Fibroblast of lung (primary cell): Measurements from ENCODE around the gene CEP97. TPM values are rescaled to one million over a fixed set of nuclear protein-coding genes. Genes with fewer than 3 reads are reported as not detected.
"Not testable (repeated sequence)": the region's sequence is repeated elsewhere in the genome, so short reads cannot be mapped to it uniquely, and the experiment has no call there.

Experiments
- DNase-seq, 2 donors: peaks; one replicate each; pipeline versions ENCODE4 v3.0.0 to v3.0.0-alpha.2; 2010; ENCODE audit warnings: low read depth in 2 of 2
- H2AFZ ChIP-seq: 2 replicates; pipeline ENCODE4 v1.5.1; 2012; ENCODE audit warnings: low read length, control low read depth, inconsistent platforms
- H3K27ac ChIP-seq: 2 replicates; pipeline ENCODE4 v1.5.1; 2011; ENCODE audit warnings: low read length, control low read depth; ENCODE audit not compliant: insufficient read depth
- H3K27me3 ChIP-seq: 2 replicates; pipeline ENCODE4 v1.5.1; 2011; ENCODE audit warnings: mild to moderate bottlenecking, low read length; ENCODE audit not compliant: control insufficient read depth, insufficient read depth
- H3K36me3 ChIP-seq: 2 replicates; pipeline ENCODE4 v1.5.1; 2011; ENCODE audit warnings: low read length; ENCODE audit not compliant: control insufficient read depth, insufficient read depth
- H3K4me1 ChIP-seq: 2 replicates; pipeline ENCODE4 v1.5.1; 2011; ENCODE audit warnings: low read length; ENCODE audit not compliant: control insufficient read depth, insufficient read depth; ENCODE audit errors: extremely low read depth
- H3K4me2 ChIP-seq: 2 replicates; pipeline ENCODE4 v1.5.1; 2011; ENCODE audit warnings: low read length, control low read depth; ENCODE audit not compliant: insufficient read depth; ENCODE audit errors: extremely low read depth
- H3K4me3 ChIP-seq, 4 experiments: fragments of 200-600 bp in 1 of 4; sonication (generic) in 1 of 4; replicated peaks in 1 of 4; 2 replicates each; pipeline ENCODE4 v1.5.1; 2011 to 2016; ENCODE audit warnings: low read length in 4 of 4, low read depth in 3 of 4, mild to moderate bottlenecking in 3 of 4, control low read depth in 2 of 4, inconsistent platforms in 1 of 4, mixed read lengths in 1 of 4; ENCODE audit not compliant: insufficient read depth in 1 of 4; ENCODE audit errors: control extremely low read depth in 1 of 4
- H3K79me2 ChIP-seq: 2 replicates; pipeline ENCODE4 v1.5.1; 2012; ENCODE audit warnings: mild to moderate bottlenecking, low read length, inconsistent platforms; ENCODE audit not compliant: control insufficient read depth, insufficient read depth
- H3K9ac ChIP-seq: 2 replicates; pipeline ENCODE4 v1.5.1; 2011; ENCODE audit warnings: mild to moderate bottlenecking, low read length, control low read depth; ENCODE audit not compliant: insufficient read depth
- H3K9me3 ChIP-seq: 2 replicates; pipeline ENCODE4 v1.5.1; 2012; ENCODE audit warnings: low read depth, low read length; ENCODE audit not compliant: control insufficient read depth, insufficient read depth
- H4K20me1 ChIP-seq: 2 replicates; pipeline ENCODE4 v1.5.1; 2011; ENCODE audit warnings: low read length; ENCODE audit not compliant: control insufficient read depth, insufficient read depth; ENCODE audit errors: extremely low read depth
- CTCF ChIP-seq, 2 donors: IDR thresholded peaks in 1 of 2; conservative IDR thresholded peaks in 1 of 2; 1 replicate in 1 of 2; 2 replicates in 1 of 2; pipeline ENCODE4 v1.5.1; 2011 to 2012; ENCODE audit warnings: low read length in 2 of 2, control low read depth in 1 of 2, inconsistent platforms in 1 of 2, low read depth in 1 of 2, mild to moderate bottlenecking in 1 of 2
- EZH2 ChIP-seq: IDR thresholded peaks from 2 replicates; pipeline ENCODE4 v1.5.1; 2012; ENCODE audit warnings: low read length, control low read depth, mild to moderate bottlenecking; ENCODE audit errors: missing control alignments
- polyA plus RNA-seq, 2 donors: library from polyadenylated mRNA; depleted of rRNA in 1 of 2; stranded (reverse) in 1 of 2; unstranded in 1 of 2; fragments of >200 nt; gene quantifications; 2 replicates each; pipeline ENCODE4 v1.2.1, GENCODE V29; 2011 to 2012; ENCODE audit warnings: missing spikeins in 1 of 2
- total RNA-seq: library from RNA; depleted of rRNA; stranded (reverse); fragments of >200 nt; gene quantifications from 2 replicates; pipeline ENCODE4 v1.2.1, GENCODE V29; 2014

The CEP97 gene
- total and polyA plus RNA-seq, 2 donors (not counting 1 experiment from before 2014, with no cell fraction given), result 2.0 to 10.1 TPM

- peak overlapping the region; percentile 93 for H3K9ac ChIP-seq
- peak; percentile 95 to 96 for DNase-seq
- H4K20me1 ChIP-seq, result no peaks in the 10 kb centered on the region
- H3K4me3 ChIP-seq, result peak overlapping the region; percentile 94 to 100 (median 99)
- H3K9me3 ChIP-seq, result no peaks in the 10 kb centered on the region
- no peaks in the 10 kb centered on the region for H3K27me3 ChIP-seq
- peak overlapping the region; percentile 94 for H3K4me2 ChIP-seq
- TF ChIP-seq CTCF (conservative IDR thresholded peaks at IDR 0.05 in 1 of 2, IDR thresholded peaks at IDR 0.05 in 1 of 2; ENCODE audit: low read depth in 1 of 2, low read length in 2 of 2), result no peak
- TF ChIP-seq EZH2, result no peak
- H3K27ac ChIP-seq, result peak overlapping the region; percentile 97
- H3K79me2 ChIP-seq, result peaks cover 42% of the 10 kb centered on the region
- peaks cover 6% of the 10 kb centered on the region for H3K4me1 ChIP-seq
- H2AFZ ChIP-seq, result peak overlapping the region; percentile 91
- H3K36me3 ChIP-seq, result peaks cover 7% of the 10 kb centered on the region
These were observed 48.1 kb upstream of the CEP97 start for GRCh38 chr3:101676216-101676764.

DNA sequence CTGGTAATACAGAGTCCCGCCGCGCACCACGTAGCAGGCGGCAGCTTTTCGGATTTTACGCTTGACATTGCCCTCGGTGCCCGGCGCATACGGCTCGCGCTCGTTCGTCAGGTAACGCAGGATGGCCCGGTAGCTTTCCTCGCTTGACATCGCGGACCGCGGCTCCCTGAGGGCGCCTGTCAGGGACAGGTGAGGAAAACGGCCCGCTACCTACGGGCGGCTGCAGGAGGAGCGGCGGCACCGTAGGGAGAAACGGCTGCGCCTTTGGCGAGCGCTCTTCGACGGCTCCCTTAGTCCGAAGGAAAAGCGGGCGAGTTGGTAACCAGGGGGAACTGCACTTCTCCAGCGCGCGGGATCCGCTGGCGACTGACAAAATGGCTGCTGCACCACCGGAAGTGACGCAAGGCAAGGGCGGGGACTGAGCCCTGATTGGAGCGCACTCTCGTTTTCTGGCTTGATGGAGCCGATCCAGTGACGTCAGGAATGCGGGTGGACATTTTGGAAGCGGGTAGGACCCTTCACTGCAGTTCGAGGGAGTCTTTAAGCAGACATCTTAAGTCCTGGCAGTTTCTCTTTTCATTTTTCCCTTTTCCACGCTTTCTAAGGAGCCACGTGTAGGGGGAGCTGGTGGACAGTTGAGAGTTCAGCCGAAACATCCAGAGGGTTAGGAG lies 47.5 kb upstream of the CEP97 start, which contains the start of gene ZBTB11:
Gene ZBTB11, minus strand, starts transcription at position 368 of the 671 bp plus-strand sequence. Its CDS starts 218 bp downstream, at position 150.
- Histone ChIP-seq H3K27ac (peak within 1 kb of the TSS; percentile 97), H4K20me1 (no peaks in the 10 kb centered on the region), H3K79me2 (peaks cover 39% of the 10 kb centered on the region), H3K9me3 (no peaks in the 10 kb centered on the region), H3K4me1 (peaks cover 6% of the 10 kb centered on the region), H3K9ac (peak within 1 kb of the TSS; percentile 93), H3K27me3 (no peaks in the 10 kb centered on the region), H3K36me3 (peaks cover 10% of the 10 kb centered on the region), H2AFZ (peak within 1 kb of the TSS; percentile 91), H3K4me2 (peak within 1 kb of the TSS; percentile 94), H3K4me3 (peak within 1 kb of the TSS; percentile 94 to 100 (median 99))
- TF ChIP-seq CTCF (conservative IDR thresholded peaks at IDR 0.05 in 1 of 2, IDR thresholded peaks at IDR 0.05 in 1 of 2; ENCODE audit: low read depth in 1 of 2, low read length in 2 of 2), result peak; percentile 66 to 70
- no peak for TF ChIP-seq EZH2
- DNase-seq, result peak; percentile 100

- H3K4me1 ChIP-seq, result peaks cover 6% of the 10 kb centered on the region
- no peaks in the 10 kb centered on the region for H3K9me3 ChIP-seq
- peak overlapping the region; percentile 11 for H3K27ac ChIP-seq
- H3K4me3 ChIP-seq, result peak overlapping the region; percentile 44 to 68 (median 52)
- H3K27me3 ChIP-seq, result no peaks in the 10 kb centered on the region
- no peak overlapping the region for H2AFZ ChIP-seq
- no peak for TF ChIP-seq EZH2
- peaks cover 40% of the 10 kb centered on the region for H3K79me2 ChIP-seq
- H3K9ac ChIP-seq, result no peak overlapping the region
- no peaks in the 10 kb centered on the region for H4K20me1 ChIP-seq
- no peak for DNase-seq
- peak overlapping the region; percentile 85 for H3K4me2 ChIP-seq
- peaks cover 14% of the 10 kb centered on the region for H3K36me3 ChIP-seq
These were observed 46.8 kb upstream of the CEP97 start for GRCh38 chr3:101677436-101678286.

DNA sequence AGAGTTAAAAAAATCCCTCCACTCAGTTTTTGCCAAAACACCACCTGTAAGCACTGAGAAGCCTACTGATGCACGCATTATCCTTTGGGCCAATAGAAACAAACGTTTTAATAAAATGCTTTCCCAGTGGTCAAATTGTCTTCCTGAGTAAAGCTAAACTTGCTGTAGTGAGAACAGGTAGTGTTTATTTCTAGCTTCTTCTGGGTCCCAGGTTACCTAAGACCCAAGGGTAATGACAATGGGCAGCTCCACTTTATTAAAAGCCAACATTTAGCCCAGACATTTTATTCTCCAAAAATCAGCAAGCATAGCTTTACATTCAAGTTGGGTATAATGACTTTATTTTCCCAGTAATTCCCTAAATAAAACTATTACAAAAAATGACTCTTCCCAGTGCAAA lies 45.6 kb upstream of the CEP97 start:
- H3K36me3 ChIP-seq, result peaks cover 15% of the 10 kb centered on the region

More for the DNA sequence above, 45.6 kb upstream of the CEP97 start:
- not testable (repeated sequence) for H3K4me1 ChIP-seq, H2AFZ ChIP-seq, H3K27ac ChIP-seq, H3K27me3 ChIP-seq, DNase-seq, H4K20me1 ChIP-seq, H3K9ac ChIP-seq, H3K4me3 ChIP-seq, H3K4me2 ChIP-seq, H3K9me3 ChIP-seq
- H3K79me2 ChIP-seq, result peaks cover 41% of the 10 kb centered on the region
